22Rv1 (cell line): ENCODE data around the gene TMBIM6.

Experiments
- ZFX ChIP-seq: fragments of 450-650 bp; IDR thresholded peaks from 2 replicates; pipeline ENCODE4 v1.6.1; 2017; ENCODE audit warnings: antibody characterized with exemption, borderline replicate concordance
- TF ChIP-seq, protein P1 (sequence below): fragments of 450-650 bp; IDR thresholded peaks from 2 replicates; pipeline ENCODE4 v1.5.1; 2017; ENCODE audit warnings: mild to moderate bottlenecking

DNA sequence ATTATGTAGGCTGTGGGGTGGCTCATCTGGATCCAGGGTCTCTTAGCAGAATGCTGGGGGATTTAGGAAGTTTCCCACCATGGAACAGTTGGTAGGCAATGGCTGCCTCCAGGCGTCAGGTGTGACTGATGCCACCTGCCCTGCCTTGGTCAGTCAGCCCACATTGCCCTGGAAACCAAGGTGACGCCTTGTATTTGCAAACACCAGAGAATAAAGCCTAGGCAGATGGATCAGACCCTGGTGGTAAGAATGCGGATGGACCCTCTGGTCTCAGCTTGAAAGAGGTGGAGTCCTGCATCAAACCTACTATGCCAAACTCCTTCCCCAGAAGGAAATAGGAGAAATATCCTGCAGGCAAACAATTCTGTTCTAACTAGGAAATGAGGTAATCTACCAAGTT is 48.6 kb downstream of the TMBIM6 start:
- TF ChIP-seq, protein P1, sequence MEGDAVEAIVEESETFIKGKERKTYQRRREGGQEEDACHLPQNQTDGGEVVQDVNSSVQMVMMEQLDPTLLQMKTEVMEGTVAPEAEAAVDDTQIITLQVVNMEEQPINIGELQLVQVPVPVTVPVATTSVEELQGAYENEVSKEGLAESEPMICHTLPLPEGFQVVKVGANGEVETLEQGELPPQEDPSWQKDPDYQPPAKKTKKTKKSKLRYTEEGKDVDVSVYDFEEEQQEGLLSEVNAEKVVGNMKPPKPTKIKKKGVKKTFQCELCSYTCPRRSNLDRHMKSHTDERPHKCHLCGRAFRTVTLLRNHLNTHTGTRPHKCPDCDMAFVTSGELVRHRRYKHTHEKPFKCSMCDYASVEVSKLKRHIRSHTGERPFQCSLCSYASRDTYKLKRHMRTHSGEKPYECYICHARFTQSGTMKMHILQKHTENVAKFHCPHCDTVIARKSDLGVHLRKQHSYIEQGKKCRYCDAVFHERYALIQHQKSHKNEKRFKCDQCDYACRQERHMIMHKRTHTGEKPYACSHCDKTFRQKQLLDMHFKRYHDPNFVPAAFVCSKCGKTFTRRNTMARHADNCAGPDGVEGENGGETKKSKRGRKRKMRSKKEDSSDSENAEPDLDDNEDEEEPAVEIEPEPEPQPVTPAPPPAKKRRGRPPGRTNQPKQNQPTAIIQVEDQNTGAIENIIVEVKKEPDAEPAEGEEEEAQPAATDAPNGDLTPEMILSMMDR = no peak
- TF ChIP-seq ZFX = no peak
